ENCODE data around the gene MGLL.

Gene MGLL

GRCh38 chr3:127731546-127732289 lies 90.6 kb downstream of the MGLL start:
- no peaks in the 10 kb centered on the region for H3K36me3 ChIP-seq
- peaks cover 35 to 39% of the 10 kb centered on the region in 2 experiments for H3K4me1 ChIP-seq (ENCODE audit: control insufficient read depth in 1 of 2, insufficient read depth in 1 of 2, low read depth in 1 of 2, low read length in 1 of 2)
- no peak for TF ChIP-seq CTCF (IDR thresholded peaks at IDR 0.05)
- H3K27me3 ChIP-seq, result no peaks in the 10 kb centered on the region
- H3K27ac ChIP-seq, result no peak overlapping the region
- H3K9me3 ChIP-seq, result no peaks in the 10 kb centered on the region
- H3K4me3 ChIP-seq (ENCODE audit: low read depth in 1 of 2, low read length in 1 of 2), result no peak overlapping the region

GRCh38 chr3:127730666-127731295 lies 91.5 kb downstream of the MGLL start:
- peaks cover 35 to 39% of the 10 kb centered on the region in 2 experiments for H3K4me1 ChIP-seq (ENCODE audit: control insufficient read depth in 1 of 2, insufficient read depth in 1 of 2, low read depth in 1 of 2, low read length in 1 of 2)

GRCh38 chr3:127730171-127730570 lies 92.1 kb downstream of the MGLL start:
- Histone ChIP-seq H3K9me3 (no peaks in the 10 kb centered on the region), H3K36me3 (no peaks in the 10 kb centered on the region), H3K4me1 (ENCODE audit: control insufficient read depth in 1 of 2, insufficient read depth in 1 of 2, low read depth in 1 of 2, low read length in 1 of 2) (peaks cover 35 to 37% of the 10 kb centered on the region in 2 experiments), H3K27ac (peak overlapping the region; percentile 75), H3K27me3 (no peaks in the 10 kb centered on the region), H3K4me3 (ENCODE audit: low read depth in 1 of 2, low read length in 1 of 2) (no peak overlapping the region)
- TF ChIP-seq CTCF (IDR thresholded peaks at IDR 0.05), result no peak

More at GRCh38 chr3:127730666-127731295, 91.5 kb downstream of the MGLL start:
- H3K4me3 ChIP-seq (ENCODE audit: low read depth in 1 of 2, low read length in 1 of 2), result no peak overlapping the region
- TF ChIP-seq CTCF (IDR thresholded peaks at IDR 0.05), result no peak
- no peak overlapping the region for H3K27ac ChIP-seq
- no peaks in the 10 kb centered on the region for H3K9me3 ChIP-seq
- H3K27me3 ChIP-seq, result no peaks in the 10 kb centered on the region
- no peaks in the 10 kb centered on the region for H3K36me3 ChIP-seq

- peak overlapping the region; percentile 75 for H3K27ac ChIP-seq
- H3K4me1 ChIP-seq (ENCODE audit: control insufficient read depth in 1 of 2, insufficient read depth in 1 of 2, low read depth in 1 of 2, low read length in 1 of 2), result peaks cover 29 to 32% of the 10 kb centered on the region in 2 experiments
- H3K36me3 ChIP-seq, result no peaks in the 10 kb centered on the region
- H3K4me3 ChIP-seq (ENCODE audit: low read depth in 1 of 2, low read length in 1 of 2), result peak overlapping the region in 1 of 2 experiments; percentile 9
- TF ChIP-seq CTCF (IDR thresholded peaks at IDR 0.05), result no peak
- H3K27me3 ChIP-seq, result no peaks in the 10 kb centered on the region
- H3K9me3 ChIP-seq, result no peaks in the 10 kb centered on the region
Observed at GRCh38 chr3:127729556-127730056, 92.7 kb downstream of the MGLL start.

- Histone ChIP-seq H3K27me3 (no peaks in the 10 kb centered on the region), H3K9me3 (no peaks in the 10 kb centered on the region), H3K27ac (peak overlapping the region; percentile 75), H3K4me3 (ENCODE audit: low read depth in 1 of 2, low read length in 1 of 2) (no peak overlapping the region), H3K36me3 (no peaks in the 10 kb centered on the region), H3K4me1 (ENCODE audit: control insufficient read depth in 1 of 2, insufficient read depth in 1 of 2, low read depth in 1 of 2, low read length in 1 of 2) (peaks cover 18 to 22% of the 10 kb centered on the region in 2 experiments)
- no peak for TF ChIP-seq CTCF (IDR thresholded peaks at IDR 0.05)
Observed at GRCh38 chr3:127728417-127729015, 93.8 kb downstream of the MGLL start.
